Stimulated activated naive CD4-positive, alpha-beta T cell treated with Interleukin-2 at 50 U/mL for 16 hours (primary cell): ENCODE measurements around the gene S100A6.
"Not testable (repeated sequence)": the region's sequence is repeated elsewhere in the genome, so short reads cannot be mapped to it uniquely, and the experiment has no call there.

ENCODE experiments used
- DNase-seq: peaks from one replicate; lab custom pipeline; 2025; lab: John Stamatoyannopoulos, UW

The S100A6 gene

DNA sequence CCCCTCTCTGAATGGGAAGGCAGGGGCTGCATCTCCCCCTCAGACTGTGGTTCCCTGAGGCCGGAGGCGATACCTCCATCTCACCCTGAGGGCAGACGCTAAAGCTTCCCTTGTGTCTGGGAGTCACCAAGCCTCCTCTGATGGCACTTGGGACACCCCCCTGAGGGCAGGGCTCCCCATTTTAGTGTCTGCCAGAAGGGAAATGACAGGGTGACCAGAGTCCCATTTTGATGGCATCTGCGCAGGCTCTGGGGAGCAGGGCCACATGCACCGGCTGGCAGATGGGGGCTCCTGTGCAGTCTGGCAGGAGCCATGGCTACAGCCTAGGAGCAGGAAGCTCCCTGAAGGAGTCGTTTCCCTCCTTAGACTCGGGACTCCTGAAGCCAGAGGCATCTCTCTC is 28.2 kb upstream of the S100A6 start:
- no peak for DNase-seq

DNA sequence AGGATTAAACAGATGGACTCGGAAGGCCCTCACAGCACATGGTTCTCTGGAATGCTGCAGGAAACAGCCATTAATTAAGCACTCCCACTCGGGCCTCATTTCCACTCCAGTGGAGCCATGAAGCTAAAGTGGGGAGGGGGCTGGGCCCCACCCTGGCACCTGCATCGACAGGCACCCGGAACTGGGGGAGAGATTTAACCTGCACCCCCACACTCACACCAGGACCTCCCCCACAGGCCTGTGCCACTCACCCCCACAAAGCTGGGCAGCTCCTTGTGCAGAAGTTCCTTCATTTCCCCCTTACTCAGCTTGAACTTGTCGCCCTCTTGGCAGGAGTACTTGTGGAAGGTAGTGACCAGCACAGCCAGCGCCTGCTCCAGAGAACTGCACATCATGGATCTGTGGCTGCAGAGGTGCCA is 27.7 kb upstream of the S100A6 start:
- no peak for DNase-seq

DNA sequence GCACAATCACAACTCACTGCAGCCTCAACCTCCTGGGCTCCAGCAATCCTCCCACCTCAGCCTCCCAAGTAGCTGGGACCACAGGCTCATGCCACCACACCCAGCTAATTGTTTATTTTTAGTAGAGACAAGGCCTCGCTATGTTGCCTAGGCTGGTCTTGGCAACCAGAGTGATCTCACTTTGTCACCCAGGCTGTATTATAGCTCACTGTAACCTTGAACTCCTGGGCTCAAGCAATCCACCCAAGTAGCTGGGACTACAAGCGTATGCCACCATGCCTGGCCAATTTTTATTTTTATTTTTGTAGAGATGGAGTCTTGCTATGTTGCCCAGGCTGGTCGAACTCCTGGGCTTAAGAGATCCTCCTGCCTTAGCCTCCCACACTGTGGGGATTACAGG is 26.2 kb upstream of the S100A6 start:
- DNase-seq: not testable (repeated sequence)

DNA sequence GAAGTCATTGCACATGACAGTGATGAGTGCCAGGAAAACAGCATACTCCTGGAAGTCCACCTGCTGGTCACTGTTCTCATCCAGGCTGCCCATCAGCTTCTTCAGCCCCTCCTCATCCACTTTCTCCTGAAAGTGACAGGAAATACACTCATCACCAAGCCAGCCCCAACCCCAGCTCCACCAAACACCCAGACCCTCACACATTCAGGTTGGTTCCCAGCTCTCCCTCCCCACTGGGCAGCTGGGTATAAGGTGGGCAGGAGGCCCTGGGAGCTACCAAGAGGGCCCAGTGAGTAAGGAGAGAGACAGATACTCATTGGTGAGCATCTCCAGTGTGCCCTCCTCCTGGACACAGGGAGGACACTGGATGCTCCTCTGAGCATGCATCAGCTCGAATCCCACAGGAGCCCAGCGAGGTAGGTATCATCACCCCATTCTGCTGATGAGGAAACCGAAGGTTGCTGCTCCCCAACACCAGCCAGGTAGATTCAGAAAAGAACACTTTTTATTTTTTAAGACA is 25.7 kb upstream of the S100A6 start:
- no peak for DNase-seq

DNA sequence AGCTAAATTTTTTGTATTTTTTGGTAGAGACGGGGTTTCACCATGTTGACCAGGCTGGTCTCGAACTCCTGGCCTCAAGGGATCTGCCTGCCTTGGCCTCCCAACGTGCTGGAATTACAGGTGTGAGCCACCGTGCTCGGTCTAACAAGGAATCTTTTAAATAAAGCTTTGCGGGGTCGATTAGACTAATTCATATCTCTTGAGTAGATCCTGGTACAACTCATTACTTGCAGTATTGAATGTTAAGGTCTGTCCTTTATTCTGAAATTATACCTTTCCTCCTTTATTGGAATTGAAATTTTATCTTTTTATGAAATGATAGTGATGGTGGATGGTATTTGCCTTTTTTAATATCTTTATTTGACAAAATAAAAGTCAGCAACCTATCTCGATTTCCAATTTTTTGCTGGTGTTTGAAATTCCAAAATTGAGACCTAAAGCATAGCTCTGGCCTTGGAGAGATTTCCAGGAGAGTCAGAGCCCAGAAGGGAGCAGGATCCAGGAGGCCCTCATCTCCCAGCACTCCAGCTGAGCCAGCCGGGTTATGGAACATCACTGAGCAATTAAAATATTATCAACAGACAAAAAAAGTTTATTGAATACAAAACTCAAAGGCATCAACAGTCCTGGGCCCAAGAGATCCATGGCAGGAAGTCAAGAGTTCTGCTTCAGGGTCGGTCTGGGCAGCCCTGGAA is 25.1 kb upstream of the S100A6 start:
- DNase-seq: no peak

DNA sequence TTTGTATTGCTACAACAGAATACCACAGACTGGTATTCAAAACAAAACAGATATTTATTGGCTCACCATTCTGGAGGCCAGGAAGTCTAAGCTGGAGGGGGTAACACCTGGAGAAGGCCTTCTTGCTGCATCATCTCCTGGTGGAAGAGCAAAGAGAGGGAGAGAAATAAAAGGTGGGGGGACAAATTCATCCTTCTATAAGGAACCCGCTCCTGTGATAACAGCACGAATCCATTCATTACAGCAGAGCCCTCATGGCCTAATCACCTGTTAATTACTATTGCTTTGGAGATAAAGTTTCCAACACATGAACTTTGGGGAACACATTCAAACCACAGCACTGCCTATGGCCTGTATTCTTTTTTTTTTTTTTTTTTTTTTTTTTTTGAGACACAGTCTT is 24.4 kb upstream of the S100A6 start:
- DNase-seq: no peak

DNA sequence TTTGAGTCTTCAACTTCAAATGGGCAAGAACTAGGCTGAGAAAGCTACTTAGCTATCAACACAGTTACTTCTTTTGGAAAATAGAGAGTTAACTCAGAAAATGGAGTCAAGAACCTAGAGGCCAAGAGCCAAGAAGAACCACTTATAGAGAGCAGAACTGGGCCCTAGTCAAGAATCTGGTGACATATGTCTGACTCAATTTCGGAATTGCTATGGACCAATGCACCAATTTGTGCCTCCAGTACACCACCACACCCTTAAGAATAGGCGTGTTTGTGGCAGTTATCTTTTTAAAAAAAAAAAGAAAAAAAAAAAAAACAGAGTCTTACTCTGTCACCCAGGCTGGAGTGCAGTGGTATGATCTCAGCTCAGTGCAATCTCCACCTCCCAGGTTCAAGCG is 22.1 kb upstream of the S100A6 start:
- DNase-seq: no peak

DNA sequence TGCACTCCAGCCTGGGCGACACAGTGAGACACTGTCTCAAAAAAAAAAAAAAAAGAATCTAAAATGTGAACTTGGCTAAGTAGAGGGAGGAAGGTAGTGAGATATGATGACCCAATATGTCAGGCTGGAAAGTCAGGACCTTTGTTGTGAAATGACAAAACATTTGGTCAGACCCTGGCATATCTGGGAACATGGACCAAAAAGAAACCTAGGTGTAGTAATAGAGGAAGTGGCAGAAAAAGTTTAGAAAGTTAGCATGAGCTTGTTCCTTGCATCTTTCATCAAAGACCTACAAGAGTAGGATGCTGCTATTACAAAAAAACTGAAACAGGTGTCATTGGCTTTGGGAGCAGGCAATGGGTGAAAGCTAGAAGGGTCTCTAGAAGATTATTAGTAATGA is 20.6 kb upstream of the S100A6 start:
- no peak for DNase-seq

DNA sequence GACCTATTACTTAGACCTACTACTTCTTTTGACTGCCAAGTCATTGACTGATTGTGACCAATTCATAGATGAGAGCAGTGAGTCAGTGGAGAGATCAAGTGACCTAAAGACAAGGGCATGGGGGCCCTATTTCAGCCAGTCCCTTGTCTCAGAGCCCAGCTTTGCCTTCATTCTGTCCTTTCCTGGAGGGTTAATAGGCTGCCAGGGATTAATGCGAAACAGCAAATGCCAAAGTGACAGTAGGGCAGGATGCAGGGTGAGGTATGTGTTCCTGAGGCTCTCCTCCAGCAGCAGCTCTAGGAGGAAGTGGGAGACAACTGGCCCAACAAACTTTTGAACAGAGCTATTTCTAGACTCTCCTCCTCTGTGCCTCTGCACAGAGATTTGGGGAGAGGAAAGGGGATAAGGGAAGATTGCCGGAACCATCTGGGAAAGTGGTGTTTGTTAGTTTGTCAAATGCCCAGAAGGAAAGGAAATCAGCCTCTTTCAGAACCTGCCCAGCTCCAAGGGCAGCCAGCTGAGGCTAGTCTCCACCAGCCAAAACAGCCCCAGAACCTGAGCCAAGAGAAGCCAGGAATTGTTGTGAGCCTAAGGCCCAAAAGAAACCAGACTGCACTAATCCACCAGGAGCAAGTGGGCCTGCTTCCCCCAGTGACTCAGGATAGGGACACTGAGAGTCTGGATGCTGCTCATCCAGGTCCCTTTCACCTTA is 18.2 kb upstream of the S100A6 start:
- DNase-seq: no peak

DNA sequence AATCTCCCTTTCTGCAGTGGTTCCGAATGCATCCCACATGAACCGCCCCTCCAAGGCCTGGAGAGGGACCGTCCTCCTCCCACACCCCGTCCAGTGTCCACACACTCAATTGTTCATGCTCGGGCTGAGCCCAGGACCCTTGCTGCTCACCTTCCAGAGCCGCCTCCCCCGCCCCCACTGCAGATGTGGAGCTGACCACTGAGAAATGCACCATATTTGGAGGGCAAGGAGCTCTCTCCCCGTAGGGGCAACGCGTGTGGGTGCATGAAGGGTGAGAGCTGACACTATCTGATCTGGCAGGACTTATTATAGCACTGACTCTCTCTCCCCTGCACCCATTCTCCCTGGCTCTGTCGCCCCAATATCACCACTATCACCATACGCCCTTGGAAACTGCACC is 17.3 kb upstream of the S100A6 start:
- no peak for DNase-seq

DNA sequence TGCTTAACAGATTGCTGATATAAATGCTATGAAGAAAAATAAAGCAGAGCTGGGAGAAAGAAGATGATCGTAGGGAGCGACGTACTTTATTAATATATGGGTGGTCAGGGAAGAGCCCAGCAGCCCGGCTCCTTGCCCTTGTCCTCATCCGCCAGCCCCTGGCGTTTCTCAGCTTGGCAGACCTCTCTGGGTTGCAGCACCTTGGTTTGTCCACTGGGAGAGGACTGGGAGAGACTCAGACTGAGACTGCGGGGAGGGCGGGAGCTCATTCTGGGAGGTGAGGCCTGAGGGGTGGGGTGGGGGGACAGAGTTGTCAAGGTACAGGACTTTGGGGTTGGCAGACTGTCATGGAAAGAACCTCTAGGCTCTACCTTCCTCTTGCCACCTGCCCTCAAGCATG is 16.5 kb upstream of the S100A6 start:
- DNase-seq: no peak

DNA sequence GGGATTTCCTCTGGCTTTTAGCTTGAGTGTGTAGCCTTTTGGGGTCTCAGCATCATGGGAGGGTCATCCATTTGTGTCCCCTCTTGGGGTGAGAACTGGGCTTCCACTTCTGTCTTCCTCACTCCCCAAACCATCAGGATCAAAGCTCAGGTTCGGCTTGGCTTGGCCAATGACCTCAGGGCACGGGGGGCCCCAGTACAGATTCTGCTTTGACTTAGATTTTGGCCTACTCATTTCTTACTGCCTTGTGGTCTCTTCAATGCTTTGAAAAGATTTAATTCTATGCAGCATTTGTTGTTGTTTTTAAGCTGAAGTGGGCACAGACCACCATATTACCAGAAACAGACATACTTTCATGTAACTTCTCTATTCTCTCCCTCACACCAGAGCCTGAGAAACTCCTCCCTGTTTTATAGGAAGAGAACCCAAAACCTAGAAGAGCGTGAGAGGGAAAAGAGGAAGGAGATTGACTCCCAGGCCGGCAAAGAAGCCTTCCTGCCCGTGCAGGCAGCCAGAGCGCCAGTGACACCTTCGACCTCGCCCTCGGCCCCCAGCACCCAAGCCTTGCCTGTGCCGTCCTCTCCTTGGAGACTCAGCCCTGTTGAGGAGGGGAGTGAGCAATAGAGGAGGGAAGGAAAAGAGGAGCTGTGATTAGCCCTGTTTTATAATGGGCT is 15.2 kb upstream of the S100A6 start:
- no peak for DNase-seq

DNA sequence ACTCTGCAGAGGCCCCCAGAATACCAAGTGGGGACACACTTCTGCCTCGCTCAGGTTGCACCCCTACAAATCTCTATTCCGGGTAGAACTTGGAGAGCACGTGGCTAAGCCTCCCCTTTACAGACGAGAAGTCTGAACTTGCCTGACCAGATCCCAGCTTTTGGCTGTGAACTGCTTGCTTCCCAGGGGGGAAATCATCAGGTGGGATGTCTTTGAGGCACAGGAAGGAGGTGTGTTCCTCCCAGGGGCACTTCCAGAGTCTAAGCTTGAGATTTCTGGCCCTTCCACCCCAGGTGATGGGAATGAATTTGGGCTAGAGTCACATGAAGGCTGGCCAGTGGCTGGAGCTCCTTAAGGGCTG is 14.6 kb upstream of the S100A6 start:
- DNase-seq: no peak

DNA sequence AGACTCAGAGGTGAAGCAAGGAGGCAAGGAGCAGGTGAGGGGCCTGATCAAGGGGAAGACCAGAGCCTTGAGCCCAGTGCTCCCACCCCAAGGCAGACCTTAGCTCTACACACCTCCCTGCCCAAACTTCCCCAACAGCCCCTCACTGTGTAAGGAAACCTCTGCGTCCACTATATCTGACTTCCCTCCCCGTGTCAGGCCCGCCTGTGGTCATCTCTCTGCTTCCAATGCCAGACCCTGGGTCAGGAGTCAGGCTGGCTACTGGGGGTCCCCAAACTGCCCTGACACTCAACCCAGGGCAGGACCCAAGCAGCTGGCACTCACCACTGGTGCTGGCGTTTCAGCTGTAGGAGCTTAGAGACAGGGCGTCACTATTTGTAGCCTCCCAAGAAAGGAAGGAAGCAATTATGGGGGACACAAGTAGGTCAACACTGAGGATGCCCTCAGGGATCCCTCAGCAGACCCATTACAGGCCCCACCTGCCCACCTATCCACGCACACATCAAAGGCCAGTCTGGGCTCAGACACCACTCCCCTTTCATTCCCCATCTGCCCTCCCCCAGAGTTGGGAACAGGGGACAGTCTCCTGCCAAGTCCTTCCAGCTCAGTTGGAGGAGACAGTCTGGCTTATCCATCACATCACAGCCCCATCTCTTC is 14.1 kb upstream of the S100A6 start:
- no peak for DNase-seq

DNA sequence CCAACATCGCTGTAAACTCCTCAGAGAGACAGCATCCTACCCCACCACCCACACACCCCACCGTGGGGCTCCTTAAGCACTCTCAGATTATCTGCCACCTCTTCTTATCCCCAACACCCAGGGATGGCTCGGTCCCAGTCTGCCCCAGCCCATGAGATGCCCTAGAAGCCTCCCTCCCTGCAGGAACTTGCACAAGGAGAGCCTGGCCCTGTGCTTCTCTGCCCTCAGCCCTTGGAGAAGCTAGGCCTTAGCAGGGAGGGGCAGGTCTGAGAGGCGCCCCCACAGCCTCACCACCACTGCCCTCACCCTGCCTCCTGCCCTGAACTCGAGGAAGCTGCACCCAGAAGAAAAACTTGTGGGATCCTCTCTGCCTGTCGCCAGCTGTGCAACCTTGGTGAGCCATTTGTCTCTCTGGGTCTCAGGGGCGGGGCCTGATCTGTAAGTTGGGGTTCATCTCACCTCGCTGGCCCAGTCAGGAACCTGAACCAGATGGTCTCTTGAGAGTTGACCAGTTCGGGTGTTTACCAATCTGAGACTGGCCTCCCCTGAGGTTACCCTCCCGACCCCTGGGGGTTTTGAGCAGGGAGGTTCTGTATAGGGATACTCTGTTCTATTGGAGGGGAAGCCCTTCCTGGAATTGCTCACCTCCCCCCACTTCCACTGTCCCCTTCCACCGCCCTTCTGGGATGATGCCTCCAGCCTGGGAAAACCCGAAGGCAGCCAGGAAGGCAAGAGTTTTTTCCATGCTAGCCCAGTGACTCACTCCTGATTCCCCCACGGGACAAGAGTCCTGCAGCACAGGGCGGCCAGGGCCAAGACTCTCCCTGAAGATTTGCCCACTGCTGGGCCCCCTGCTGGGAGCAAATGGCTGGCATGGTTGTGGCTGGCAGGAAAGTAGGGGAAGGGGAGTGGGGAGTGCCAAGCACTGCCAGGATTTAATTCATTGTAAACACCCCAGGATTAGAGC is 13.2 kb upstream of the S100A6 start, which contains the start of gene S100A3:
Gene S100A3 (minus strand): TSS at position 537 of the 967 bp plus-strand sequence. CDS start 773 bp downstream, outside the sequence.
- DNase-seq: no peak

DNA sequence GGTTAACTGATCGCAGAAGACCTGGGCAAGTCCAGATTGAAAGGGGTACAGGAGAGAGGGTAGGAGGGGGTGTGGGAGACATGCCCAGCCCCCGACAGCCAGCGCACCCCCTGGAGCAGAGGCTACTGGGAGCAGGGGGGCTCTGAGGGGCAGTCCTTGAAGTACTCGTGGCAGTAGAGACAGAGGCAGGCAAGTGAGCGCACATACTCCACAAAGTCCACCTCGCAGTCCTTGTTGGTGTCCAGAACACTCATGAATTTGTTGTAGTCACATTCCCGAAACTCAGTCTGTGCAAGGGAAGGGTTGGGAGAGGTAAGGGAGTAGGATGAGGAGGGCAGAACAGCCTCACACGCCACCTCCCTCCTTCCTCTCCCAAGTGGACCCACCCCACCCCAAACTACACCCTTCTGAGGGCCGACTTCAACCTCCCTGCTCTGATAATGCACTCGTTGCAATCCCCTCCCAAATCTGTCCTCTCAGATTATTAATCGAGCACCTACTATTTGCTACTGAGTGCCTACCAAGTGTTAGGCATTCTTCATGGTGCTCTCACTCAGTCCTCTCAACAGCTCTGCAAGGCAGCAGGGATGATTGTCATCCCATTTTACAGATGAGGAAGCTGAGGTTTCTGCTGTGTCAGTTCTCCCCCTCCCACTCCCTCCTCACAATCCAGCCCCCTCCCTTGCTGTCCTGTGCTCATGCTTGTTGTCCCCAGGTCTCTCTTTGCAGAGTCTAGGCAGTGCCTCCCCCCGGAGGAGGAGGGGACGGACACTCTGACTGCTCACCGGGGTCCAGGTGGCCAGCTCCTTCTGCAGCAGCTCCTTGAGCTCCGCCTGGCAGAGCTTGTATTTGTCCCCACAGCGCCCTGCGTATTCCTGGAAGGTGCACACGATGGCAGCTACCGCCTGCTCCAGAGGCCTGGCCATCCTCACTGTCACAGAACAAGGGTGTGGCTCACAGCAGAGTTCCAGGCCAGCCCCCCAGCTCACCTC is 12.1 kb upstream of the S100A6 start:
- no peak for DNase-seq

DNA sequence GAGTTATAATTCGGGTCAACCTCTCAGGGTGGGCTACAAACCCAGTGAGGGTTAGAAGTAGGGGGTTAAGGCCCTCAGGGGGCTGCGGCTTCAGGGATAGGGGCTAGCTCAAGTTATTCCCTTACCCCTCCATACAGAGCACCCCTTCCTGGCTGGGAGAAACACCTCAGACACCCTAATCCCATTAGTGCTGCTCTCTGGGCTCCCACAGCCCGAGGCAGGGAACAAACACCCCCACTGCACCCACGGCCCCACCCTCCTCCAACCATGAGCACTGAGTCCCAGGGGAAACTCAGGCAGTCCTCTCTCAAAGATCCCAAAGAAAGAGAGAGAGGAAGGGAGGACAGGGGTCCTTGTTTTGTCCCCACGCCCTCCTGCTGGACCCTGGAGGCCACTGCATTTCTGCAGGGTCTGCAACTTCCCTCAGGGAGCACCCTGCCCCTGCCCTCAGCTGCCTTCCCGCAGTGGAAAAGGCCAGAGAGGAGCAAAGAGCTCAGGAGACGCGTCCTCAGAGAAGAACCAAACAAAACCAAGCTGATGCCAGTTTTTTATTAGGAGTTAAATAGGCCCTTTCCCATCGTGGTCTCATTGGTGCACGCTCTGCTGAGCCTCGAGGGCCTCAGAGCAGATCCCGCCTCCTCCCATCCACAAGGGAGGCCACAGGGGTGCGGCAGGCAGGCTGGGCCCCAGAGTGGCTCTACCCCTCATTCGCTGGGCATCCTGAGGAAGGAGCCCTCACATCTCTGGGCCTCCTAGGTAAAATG is 11.2 kb upstream of the S100A6 start:
- no peak for DNase-seq

DNA sequence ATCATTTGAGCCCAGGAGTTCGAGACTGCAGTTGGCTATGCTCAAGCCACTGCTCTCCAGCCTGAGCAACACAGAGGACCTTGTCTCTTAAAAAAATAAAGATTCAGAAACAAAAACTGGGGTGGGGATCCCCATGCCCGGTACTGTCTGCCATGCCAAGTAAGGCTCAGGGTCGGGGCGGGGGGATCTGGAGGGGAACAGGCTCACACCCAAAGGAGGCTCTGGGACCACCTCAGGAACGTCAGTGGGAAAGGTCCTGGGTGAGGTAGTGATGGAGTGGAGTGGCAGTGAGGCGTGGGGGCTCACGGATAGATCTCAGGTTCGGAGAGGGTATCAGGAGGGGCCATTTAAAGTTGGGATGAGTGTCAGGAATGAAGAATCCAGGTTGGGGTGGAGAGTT is 10.6 kb upstream of the S100A6 start:
- no peak for DNase-seq
